ENCODE data around the gene ATG10. TPM values are rescaled to one million over a fixed set of nuclear protein-coding genes. Genes with fewer than 3 reads are reported as not detected.

Gene ATG10
- total and polyA plus RNA-seq, 2 of the 13 experiments (the other 11 are each of a cell fraction or from before 2014, with no cell fraction given), result 2.0 to 5.7 TPM

- no peaks in the 10 kb centered on the region for H3K79me2 ChIP-seq (ENCODE audit: insufficient read depth, low read length)
- H2AFZ ChIP-seq (ENCODE audit: low read length), result no peak overlapping the region
- 30% methylated on average over 3 of the region's 3 CpGs for WGBS (ENCODE audit: low lambda C conversion rate)
- ChIA-PET POLR2A (no interaction called here), CTCF (ENCODE audit: low intra/inter-chr PET ratio, low total read pairs) (no interaction called here)
- BruUV-seq (replicated peaks), result no TSS peak
- H3K4me2 ChIP-seq (ENCODE audit: low read depth, low read length), result no peak overlapping the region
- no peak for TF ChIP-seq ISX (CRISPR knock-in tag; conservative IDR thresholded peaks at IDR 0.05)
- no peak for TF ChIP-seq MTERF4 (CRISPR knock-in tag; IDR thresholded peaks at IDR 0.05)
- no peak for TF ChIP-seq CENPT (CRISPR knock-in tag; IDR thresholded peaks at IDR 0.05; ENCODE audit: low read depth)
- no peak for TF ChIP-seq ZNF33B (CRISPR knock-in tag; IDR thresholded peaks at IDR 0.05)
- TF ChIP-seq MAFF (IDR thresholded peaks at IDR 0.05; ENCODE audit: low read depth, low read length), result no peak
- H3K27me3 ChIP-seq (ENCODE audit: control insufficient read depth in 1 of 2, insufficient read depth in 2 of 2, low read length in 2 of 2), result no peaks in the 10 kb centered on the region
- ATAC-seq (no peak), DNase-seq (ENCODE audit: low spot score) (no peak), FAIRE-seq (no peak)
- in situ Hi-C loops (cut with HindIII; ENCODE audit: extremely low pct_ligation_motif_present, low pct_unique_long_range_greater_than_20kb) (no loop called here), intact Hi-C loops (cut with micrococcal nuclease; ENCODE audit: unreplicated experiment) (no loop called here)
- H3K27ac ChIP-seq (ENCODE audit: extremely low read length, insufficient read depth, low read length), result no peak overlapping the region
- no peaks in the 10 kb centered on the region for H3K4me1 ChIP-seq (ENCODE audit: insufficient read depth, low read length)
- no peak overlapping the region for H3K9ac ChIP-seq (ENCODE audit: insufficient read depth, low read depth, low read length)
- no peak overlapping the region for H3K4me3 ChIP-seq (replicated peaks in 1 of 3; ENCODE audit: insufficient read depth in 1 of 3, low read depth in 2 of 3, low read length in 3 of 3)
- H4K20me1 ChIP-seq (ENCODE audit: insufficient read depth, low read length), result no peaks in the 10 kb centered on the region
- H3K9me3 ChIP-seq (ENCODE audit: low read length), result peaks cover 15% of the 10 kb centered on the region
- no peaks in the 10 kb centered on the region for H3K36me3 ChIP-seq (replicated peaks in 1 of 2; ENCODE audit: control insufficient read depth in 1 of 2, insufficient read depth in 2 of 2, low read length in 2 of 2)
Observed at GRCh38 chr5:82045554-82046275, 73.9 kb downstream of the ATG10 start.

GRCh38 chr5:82046276-82046647 is 74.4 kb downstream of the ATG10 start:
- no peak overlapping the region for H3K9ac ChIP-seq (ENCODE audit: insufficient read depth, low read depth, low read length)
- ChIA-PET CTCF (ENCODE audit: low intra/inter-chr PET ratio, low total read pairs) (no interaction called here), POLR2A (no interaction called here)
- H3K4me1 ChIP-seq (ENCODE audit: insufficient read depth, low read length), result no peaks in the 10 kb centered on the region
- no peak overlapping the region for H3K27ac ChIP-seq (ENCODE audit: extremely low read length, insufficient read depth, low read length)
- DNase-seq (ENCODE audit: low spot score), result no peak
- WGBS (ENCODE audit: low lambda C conversion rate), result 49% methylated on average over 2 of the region's 2 CpGs
- in situ Hi-C loops (cut with HindIII; ENCODE audit: extremely low pct_ligation_motif_present, low pct_unique_long_range_greater_than_20kb) (no loop called here), intact Hi-C loops (cut with micrococcal nuclease; ENCODE audit: unreplicated experiment) (no loop called here)
- no peak overlapping the region for H3K4me2 ChIP-seq (ENCODE audit: low read depth, low read length)
- no peaks in the 10 kb centered on the region for H3K79me2 ChIP-seq (ENCODE audit: insufficient read depth, low read length)
- no peak for FAIRE-seq
- ATAC-seq, result no peak
- H3K36me3 ChIP-seq (replicated peaks in 1 of 2; ENCODE audit: control insufficient read depth in 1 of 2, insufficient read depth in 2 of 2, low read length in 2 of 2), result no peaks in the 10 kb centered on the region
- H3K4me3 ChIP-seq (replicated peaks in 1 of 3; ENCODE audit: insufficient read depth in 1 of 3, low read depth in 2 of 3, low read length in 3 of 3), result no peak overlapping the region
- H3K9me3 ChIP-seq (ENCODE audit: low read length), result peaks cover 15% of the 10 kb centered on the region
- no peak overlapping the region for H2AFZ ChIP-seq (ENCODE audit: low read length)
- H4K20me1 ChIP-seq (ENCODE audit: insufficient read depth, low read length), result no peaks in the 10 kb centered on the region
- no peaks in the 10 kb centered on the region for H3K27me3 ChIP-seq (ENCODE audit: control insufficient read depth in 1 of 2, insufficient read depth in 2 of 2, low read length in 2 of 2)
- TF ChIP-seq ZNF616 (CRISPR knock-in tag; IDR thresholded peaks at IDR 0.05; ENCODE audit: low read depth) (no peak), THAP9 (CRISPR knock-in tag; IDR thresholded peaks at IDR 0.05; ENCODE audit: borderline replicate concordance) (no peak), KLF12 (CRISPR knock-in tag; IDR thresholded peaks at IDR 0.05; ENCODE audit: borderline replicate concordance) (no peak)
- BruUV-seq (replicated peaks), result no TSS peak
